PC-9 (cell line): ENCODE data around the gene TRABD2A. TPM values are rescaled to one million over a fixed set of nuclear protein-coding genes. Genes with fewer than 3 reads are reported as not detected.

Source experiments
- BruUV-seq: library from RNA; stranded (reverse); fragments of 400-500 nt; replicated peaks from 2 replicates; lab custom pipeline; 2021; lab: Mats Ljungman, UMichigan
- CTCF ChIA-PET: fragments of 300-600 bp; sonication (Branson Sonifier 250); formaldehyde crosslinking; loops from one replicate; lab custom pipeline; 2022; ENCODE audit warnings: antibody characterized with exemption; lab: Charles Lee
- POLR2A ChIA-PET: fragments of 300-600 bp; sonication (Branson Sonifier 250); formaldehyde crosslinking; loops from one replicate; lab custom pipeline; 2022; ENCODE audit warnings: antibody characterized with exemption; ENCODE audit not compliant: unreplicated experiment; lab: Charles Lee
- DNase-seq, 2 experiments: peaks; one replicate each; pipeline versions ENCODE4 v3.0.0 to v3.0.0-alpha.2; 2015 to 2022; ENCODE audit warnings: mixed read lengths in 1 of 2
- H2AFZ ChIP-seq: fragments of 200-600 bp; sonication (generic); 2 replicates; pipeline ENCODE4 v1.8.1; 2017; ENCODE audit warnings: antibody characterized with exemption
- H3F3A ChIP-seq: fragments of 200-600 bp; sonication (generic); 2 replicates; pipeline ENCODE4 v1.8.1; 2017; ENCODE audit warnings: antibody characterized with exemption, mild to moderate bottlenecking, low read depth; ENCODE audit not compliant: insufficient read depth
- H3K27ac ChIP-seq: fragments of 200-600 bp; sonication (generic); 2 replicates; pipeline ENCODE4 v1.6.1; 2016; ENCODE audit warnings: mixed run types
- H3K27me3 ChIP-seq: fragments of 200-600 bp; sonication (generic); 2 replicates; pipeline ENCODE4 v1.6.1; 2016; ENCODE audit warnings: low read depth, mixed run types; ENCODE audit not compliant: insufficient read depth
- H3K36me3 ChIP-seq: fragments of 200-600 bp; sonication (generic); 2 replicates; pipeline ENCODE4 v1.6.1; 2016; ENCODE audit warnings: low read depth, mixed run types
- H3K4me1 ChIP-seq: fragments of 200-600 bp; sonication (generic); replicated peaks from 2 replicates; pipeline ENCODE4 v1.6.1; 2016; ENCODE audit warnings: mixed run types; ENCODE audit not compliant: insufficient read depth
- H3K4me2 ChIP-seq: fragments of 200-600 bp; sonication (generic); 2 replicates; pipeline ENCODE4 v1.6.1; 2017; ENCODE audit warnings: mixed run types
- H3K4me3 ChIP-seq: fragments of 200-600 bp; sonication (generic); 2 replicates; pipeline ENCODE4 v1.6.1; 2016; ENCODE audit warnings: mixed run types
- H3K79me2 ChIP-seq: fragments of 200-600 bp; sonication (generic); 2 replicates; pipeline ENCODE4 v1.6.1; 2017; ENCODE audit warnings: low read depth, mixed run types
- H3K9me2 ChIP-seq: fragments of 200-600 bp; sonication (generic); 2 replicates; pipeline ENCODE4 v1.8.1; 2017; ENCODE audit warnings: mild to moderate bottlenecking; ENCODE audit not compliant: insufficient read depth
- H3K9me3 ChIP-seq: fragments of 200-600 bp; sonication (generic); 2 replicates; pipeline ENCODE4 v1.8.1; 2016; ENCODE audit warnings: low read depth; ENCODE audit not compliant: insufficient read depth
- H4K20me1 ChIP-seq: fragments of 200-600 bp; sonication (generic); 2 replicates; pipeline ENCODE4 v1.8.1; 2017; ENCODE audit not compliant: insufficient read depth
- CTCF ChIP-seq: fragments of 200-600 bp; sonication (generic); conservative IDR thresholded peaks from 2 replicates; pipeline ENCODE4 v1.6.1; 2017; ENCODE audit warnings: mixed run types, antibody characterized with exemption, mild to moderate bottlenecking, moderate library complexity
- EZH2 ChIP-seq: fragments of 200-600 bp; sonication (generic); IDR thresholded peaks from 2 replicates; pipeline ENCODE4 v1.8.0; 2017; ENCODE audit warnings: antibody characterized with exemption, low read depth
- intact Hi-C: fragments of 100-400 bp; cut with micrococcal nuclease; formaldehyde crosslinking; loops from one replicate; pipeline ENCODE4 v1.10.0; 2022; ENCODE audit not compliant: unreplicated experiment
- total RNA-seq: library from RNA; stranded (reverse); gene quantifications from 2 replicates; pipeline ENCODE4 v1.2.3, GENCODE V29; 2021

The TRABD2A gene
- total RNA-seq, 1 experiment from 2014 or later = 2.2 TPM

GRCh38 chr2:84811839-84812431 lies 68.9 kb downstream of the TRABD2A start:
- Histone ChIP-seq H3K9me3 (no peaks in the 10 kb centered on the region), H3K79me2 (no peaks in the 10 kb centered on the region), H3K27ac (no peak overlapping the region), H3K4me3 (no peak overlapping the region), H2AFZ (no peak overlapping the region), H3K27me3 (peaks cover 35% of the 10 kb centered on the region), H4K20me1 (no peaks in the 10 kb centered on the region), H3K4me2 (no peak overlapping the region), H3K36me3 (no peaks in the 10 kb centered on the region), H3K4me1 (no peaks in the 10 kb centered on the region; the same call in 1 of the 2 replicates), H3K9me2 (no peaks in the 10 kb centered on the region), H3F3A (no peaks in the 10 kb centered on the region)
- TF ChIP-seq CTCF = no peak
- TF ChIP-seq EZH2 = no peak
- ChIA-PET POLR2A (no interaction called here), CTCF (no interaction called here)
- BruUV-seq = no TSS peak
- intact Hi-C loops = no loop called here
- DNase-seq = no peak

- Histone ChIP-seq H4K20me1 (no peaks in the 10 kb centered on the region), H3K4me2 (no peak overlapping the region), H3K27ac (no peak overlapping the region), H3K27me3 (peaks cover 18% of the 10 kb centered on the region; the same call in 1 of the 2 replicates), H3K4me3 (no peak overlapping the region), H3K9me3 (no peaks in the 10 kb centered on the region), H3K4me1 (no peaks in the 10 kb centered on the region; the same call in 1 of the 2 replicates), H3F3A (no peaks in the 10 kb centered on the region), H2AFZ (no peak overlapping the region), H3K79me2 (no peaks in the 10 kb centered on the region), H3K9me2 (no peaks in the 10 kb centered on the region), H3K36me3 (no peaks in the 10 kb centered on the region)
- BruUV-seq = no TSS peak
- intact Hi-C loops = no loop called here
- ChIA-PET CTCF (no interaction called here), POLR2A (no interaction called here)
- TF ChIP-seq CTCF = no peak
- TF ChIP-seq EZH2 = no peak
- DNase-seq = no peak
Measured at GRCh38 chr2:84808279-84808678, 72.6 kb downstream of the TRABD2A start.

GRCh38 chr2:84807063-84807485 lies 73.8 kb downstream of the TRABD2A start:
- Histone ChIP-seq H3K79me2 (no peaks in the 10 kb centered on the region), H3K4me1 (no peaks in the 10 kb centered on the region; the same call in 1 of the 2 replicates), H3K4me3 (no peak overlapping the region), H3F3A (no peaks in the 10 kb centered on the region), H3K9me3 (no peaks in the 10 kb centered on the region), H3K4me2 (no peak overlapping the region), H4K20me1 (no peaks in the 10 kb centered on the region), H3K27ac (no peak overlapping the region), H3K27me3 (peaks cover 8% of the 10 kb centered on the region; the same call in 1 of the 2 replicates), H3K36me3 (no peaks in the 10 kb centered on the region), H2AFZ (no peak overlapping the region), H3K9me2 (no peaks in the 10 kb centered on the region)
- peak; percentile 27 to 60 for DNase-seq
- no TSS peak for BruUV-seq
- intact Hi-C loops = no loop called here
- TF ChIP-seq EZH2 (no peak), CTCF (no peak)
- POLR2A ChIA-PET = no interaction called here
- CTCF ChIA-PET = no interaction called here
